Prostate gland (tissue), 2 donors: ENCODE data around the gene ABCC6. TPM values are rescaled to one million over a fixed set of nuclear protein-coding genes. Genes with fewer than 3 reads are reported as not detected.
"Not testable (repeated sequence)": the region's sequence is repeated elsewhere in the genome, so short reads cannot be mapped to it uniquely, and the experiment has no call there.

Experiments used
- DNase-seq: peaks from one replicate; pipeline ENCODE4 v3.0.0-alpha.2; 2019; ENCODE audit warnings: low spot score
- H3K27ac ChIP-seq, 2 donors: fragments of 200-600 bp; sonication (generic); 2 replicates each; pipeline ENCODE4 v1.5.1; 2017 to 2019
- H3K27me3 ChIP-seq: fragments of 200-600 bp; sonication (generic); replicated peaks from 2 replicates; pipeline ENCODE4 v1.5.1; 2019; ENCODE audit not compliant: insufficient read depth
- H3K36me3 ChIP-seq, 2 donors: fragments of 200-600 bp; sonication (generic); 1 replicate in 1 of 2; 2 replicates in 1 of 2; pipeline versions ENCODE4 v1.5.1 to v1.8.1; 2017 to 2019
- H3K4me1 ChIP-seq: fragments of 200-600 bp; sonication (generic); replicated peaks from 2 replicates; pipeline ENCODE4 v1.5.1; 2019
- H3K4me3 ChIP-seq, 2 donors: fragments of 200-600 bp; sonication (generic); 2 replicates each; pipeline ENCODE4 v1.5.1; 2017 to 2019
- H3K9me3 ChIP-seq: fragments of 200-600 bp; sonication (generic); 2 replicates; pipeline ENCODE4 v1.5.1; 2017
- CTCF ChIP-seq, 4 experiments: fragments of 200-600 bp in 2 of 4; fragments of 450-650 bp in 2 of 4; sonication (generic) in 2 of 4; IDR thresholded peaks; 1 replicate in 3 of 4; 2 replicates in 1 of 4; pipeline ENCODE4 v1.5.1; 2016 to 2019; ENCODE audit warnings: antibody characterized with exemption in 4 of 4, mild to moderate bottlenecking in 2 of 4, moderate library complexity in 2 of 4
- POLR2A ChIP-seq: fragments of 450-650 bp; IDR thresholded peaks from one replicate; pipeline ENCODE4 v1.6.1; 2016; ENCODE audit warnings: antibody characterized with exemption, mild to moderate bottlenecking
- POLR2AphosphoS5 ChIP-seq: sonication (generic); formaldehyde crosslinking; IDR thresholded peaks from one replicate; pipeline ENCODE4 v1.6.1; 2017; ENCODE audit warnings: antibody characterized with exemption
- WGBS: methylation state at CpG from one replicate; pipeline ENCODE4 v1.1.5; 2018; 5-methylcytosine and 5-hydroxymethylcytosine counted together
- intact Hi-C: fragments of 100-400 bp; cut with DNase I; formaldehyde crosslinking; loops from one replicate; pipeline ENCODE4 v1.14.2; 2022
- total RNA-seq, 2 donors: library from RNA; depleted of rRNA; stranded (reverse); fragments of >200 nt; gene quantifications; one replicate each; pipeline ENCODE4 v1.1.0, GENCODE V29; 2016

The ABCC6 gene
- total RNA-seq, 2 donors from 2014 or later, result 4.5 to 15.2 TPM

- H3K9me3 ChIP-seq, H3K36me3 ChIP-seq, H3K27me3 ChIP-seq, H3K4me3 ChIP-seq, DNase-seq, H3K4me1 ChIP-seq, H3K27ac ChIP-seq, intact Hi-C loops: not testable (repeated sequence)
- WGBS, result 45% methylated on average over 4 of the region's 4 CpGs
- peak in 1 of 4 experiments; percentile 27 for TF ChIP-seq CTCF (IDR thresholded peaks at IDR 0.05)
Observed at GRCh38 chr16:16202400-16203143, 20.7 kb downstream of the ABCC6 start.

GRCh38 chr16:16201880-16202279 lies 21.4 kb downstream of the ABCC6 start:
- intact Hi-C loops, H3K36me3 ChIP-seq, H3K4me1 ChIP-seq, H3K9me3 ChIP-seq, DNase-seq, H3K27me3 ChIP-seq, H3K27ac ChIP-seq, H3K4me3 ChIP-seq: not testable (repeated sequence)
- 96% methylated on average over 5 of the region's 8 CpGs for WGBS

DNA sequence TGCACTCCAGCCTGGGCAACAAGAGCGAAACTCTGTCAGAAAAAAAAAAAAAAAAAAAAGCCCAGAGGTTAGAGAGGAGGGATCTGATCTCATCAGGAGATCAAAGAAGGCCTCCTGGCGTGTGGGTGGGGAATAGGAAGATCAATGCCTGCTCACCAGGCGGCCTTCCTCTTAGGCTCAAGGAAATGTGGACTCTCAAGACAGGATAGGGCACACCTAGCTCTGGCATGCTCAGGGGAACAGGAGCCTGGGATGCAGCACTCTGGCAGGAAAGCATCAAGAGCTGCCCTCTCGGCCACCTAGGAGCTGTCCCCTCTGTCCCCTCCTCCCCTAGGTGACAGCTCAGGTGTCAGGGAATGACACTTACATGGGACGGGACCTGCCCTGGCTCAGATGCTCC lies 22.9 kb downstream of the ABCC6 start:
- H3K27me3 ChIP-seq, H3K27ac ChIP-seq, DNase-seq, H3K4me3 ChIP-seq, H3K36me3 ChIP-seq, H3K4me1 ChIP-seq, H3K9me3 ChIP-seq, intact Hi-C loops: not testable (repeated sequence)
- WGBS, result 91% methylated on average over 5 of the region's 5 CpGs

- H3K27me3 ChIP-seq, H3K4me3 ChIP-seq, H3K27ac ChIP-seq, H3K36me3 ChIP-seq, intact Hi-C loops, DNase-seq, H3K4me1 ChIP-seq, H3K9me3 ChIP-seq: not testable (repeated sequence)
- 64% methylated on average over 4 of the region's 4 CpGs for WGBS
Observed at GRCh38 chr16:16199428-16199827, 23.9 kb downstream of the ABCC6 start.

- H3K36me3 ChIP-seq, result no peaks in the 10 kb centered on the region
- H3K27me3 ChIP-seq, result no peaks in the 10 kb centered on the region
- H3K4me1 ChIP-seq, result no peaks in the 10 kb centered on the region
- H3K9me3 ChIP-seq, result no peaks in the 10 kb centered on the region
- 75% methylated on average over 17 of the region's 17 CpGs for WGBS
- H3K27ac ChIP-seq, result no peak overlapping the region
- H3K4me3 ChIP-seq, result no peak overlapping the region
- TF ChIP-seq POLR2AphosphoS5, result no peak
- TF ChIP-seq POLR2A, result no peak
- no peak for TF ChIP-seq CTCF (IDR thresholded peaks at IDR 0.05)
- no peak for DNase-seq
- intact Hi-C loops, result no loop called here
Observed at GRCh38 chr16:16197966-16198365, 25.3 kb downstream of the ABCC6 start.

GRCh38 chr16:16197331-16197730 lies 26.0 kb downstream of the ABCC6 start:
- intact Hi-C loops, result no loop called here
- Histone ChIP-seq H3K4me3 (no peak overlapping the region), H3K36me3 (no peaks in the 10 kb centered on the region), H3K27ac (no peak overlapping the region), H3K9me3 (no peaks in the 10 kb centered on the region), H3K27me3 (no peaks in the 10 kb centered on the region), H3K4me1 (no peaks in the 10 kb centered on the region)
- WGBS, result 53% methylated on average over 3 of the region's 3 CpGs
- no peak for TF ChIP-seq POLR2A
- TF ChIP-seq CTCF (IDR thresholded peaks at IDR 0.05), result no peak
- no peak for TF ChIP-seq POLR2AphosphoS5
- no peak for DNase-seq
